ENCODE results near the gene XIRP2.

DNA sequence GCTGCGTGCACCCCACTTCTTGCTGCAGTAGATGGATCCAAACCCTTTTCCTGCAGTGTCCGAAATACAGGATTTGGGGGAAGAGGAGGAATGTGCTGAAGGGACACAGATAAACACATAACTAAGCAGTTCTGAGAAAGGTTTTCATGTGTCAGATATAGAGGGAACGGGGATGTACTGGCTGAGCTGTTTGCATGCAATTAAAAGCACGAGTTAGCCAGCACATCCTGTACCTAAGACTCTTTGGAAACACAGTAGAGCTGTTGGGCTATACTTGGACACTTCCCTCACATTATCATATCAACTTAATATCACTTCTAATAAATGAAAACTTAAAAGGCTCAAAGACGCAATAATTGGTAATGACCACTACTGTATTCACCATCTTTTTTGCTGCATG lies 377.4 kb downstream of the XIRP2 start:
- TF ChIP-seq, protein P1, sequence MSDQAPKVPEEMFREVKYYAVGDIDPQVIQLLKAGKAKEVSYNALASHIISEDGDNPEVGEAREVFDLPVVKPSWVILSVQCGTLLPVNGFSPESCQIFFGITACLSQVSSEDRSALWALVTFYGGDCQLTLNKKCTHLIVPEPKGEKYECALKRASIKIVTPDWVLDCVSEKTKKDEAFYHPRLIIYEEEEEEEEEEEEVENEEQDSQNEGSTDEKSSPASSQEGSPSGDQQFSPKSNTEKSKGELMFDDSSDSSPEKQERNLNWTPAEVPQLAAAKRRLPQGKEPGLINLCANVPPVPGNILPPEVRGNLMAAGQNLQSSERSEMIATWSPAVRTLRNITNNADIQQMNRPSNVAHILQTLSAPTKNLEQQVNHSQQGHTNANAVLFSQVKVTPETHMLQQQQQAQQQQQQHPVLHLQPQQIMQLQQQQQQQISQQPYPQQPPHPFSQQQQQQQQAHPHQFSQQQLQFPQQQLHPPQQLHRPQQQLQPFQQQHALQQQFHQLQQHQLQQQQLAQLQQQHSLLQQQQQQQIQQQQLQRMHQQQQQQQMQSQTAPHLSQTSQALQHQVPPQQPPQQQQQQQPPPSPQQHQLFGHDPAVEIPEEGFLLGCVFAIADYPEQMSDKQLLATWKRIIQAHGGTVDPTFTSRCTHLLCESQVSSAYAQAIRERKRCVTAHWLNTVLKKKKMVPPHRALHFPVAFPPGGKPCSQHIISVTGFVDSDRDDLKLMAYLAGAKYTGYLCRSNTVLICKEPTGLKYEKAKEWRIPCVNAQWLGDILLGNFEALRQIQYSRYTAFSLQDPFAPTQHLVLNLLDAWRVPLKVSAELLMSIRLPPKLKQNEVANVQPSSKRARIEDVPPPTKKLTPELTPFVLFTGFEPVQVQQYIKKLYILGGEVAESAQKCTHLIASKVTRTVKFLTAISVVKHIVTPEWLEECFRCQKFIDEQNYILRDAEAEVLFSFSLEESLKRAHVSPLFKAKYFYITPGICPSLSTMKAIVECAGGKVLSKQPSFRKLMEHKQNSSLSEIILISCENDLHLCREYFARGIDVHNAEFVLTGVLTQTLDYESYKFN (CRISPR knock-in tag; conservative IDR thresholded peaks at IDR 0.05): no peak
- TF ChIP-seq CTCF (CRISPR knock-in tag; IDR thresholded peaks at IDR 0.05): no peak
- no peak for TF ChIP-seq ZNF552 (CRISPR knock-in tag; IDR thresholded peaks at IDR 0.05; ENCODE audit: borderline replicate concordance)
- TF ChIP-seq, protein P2, sequence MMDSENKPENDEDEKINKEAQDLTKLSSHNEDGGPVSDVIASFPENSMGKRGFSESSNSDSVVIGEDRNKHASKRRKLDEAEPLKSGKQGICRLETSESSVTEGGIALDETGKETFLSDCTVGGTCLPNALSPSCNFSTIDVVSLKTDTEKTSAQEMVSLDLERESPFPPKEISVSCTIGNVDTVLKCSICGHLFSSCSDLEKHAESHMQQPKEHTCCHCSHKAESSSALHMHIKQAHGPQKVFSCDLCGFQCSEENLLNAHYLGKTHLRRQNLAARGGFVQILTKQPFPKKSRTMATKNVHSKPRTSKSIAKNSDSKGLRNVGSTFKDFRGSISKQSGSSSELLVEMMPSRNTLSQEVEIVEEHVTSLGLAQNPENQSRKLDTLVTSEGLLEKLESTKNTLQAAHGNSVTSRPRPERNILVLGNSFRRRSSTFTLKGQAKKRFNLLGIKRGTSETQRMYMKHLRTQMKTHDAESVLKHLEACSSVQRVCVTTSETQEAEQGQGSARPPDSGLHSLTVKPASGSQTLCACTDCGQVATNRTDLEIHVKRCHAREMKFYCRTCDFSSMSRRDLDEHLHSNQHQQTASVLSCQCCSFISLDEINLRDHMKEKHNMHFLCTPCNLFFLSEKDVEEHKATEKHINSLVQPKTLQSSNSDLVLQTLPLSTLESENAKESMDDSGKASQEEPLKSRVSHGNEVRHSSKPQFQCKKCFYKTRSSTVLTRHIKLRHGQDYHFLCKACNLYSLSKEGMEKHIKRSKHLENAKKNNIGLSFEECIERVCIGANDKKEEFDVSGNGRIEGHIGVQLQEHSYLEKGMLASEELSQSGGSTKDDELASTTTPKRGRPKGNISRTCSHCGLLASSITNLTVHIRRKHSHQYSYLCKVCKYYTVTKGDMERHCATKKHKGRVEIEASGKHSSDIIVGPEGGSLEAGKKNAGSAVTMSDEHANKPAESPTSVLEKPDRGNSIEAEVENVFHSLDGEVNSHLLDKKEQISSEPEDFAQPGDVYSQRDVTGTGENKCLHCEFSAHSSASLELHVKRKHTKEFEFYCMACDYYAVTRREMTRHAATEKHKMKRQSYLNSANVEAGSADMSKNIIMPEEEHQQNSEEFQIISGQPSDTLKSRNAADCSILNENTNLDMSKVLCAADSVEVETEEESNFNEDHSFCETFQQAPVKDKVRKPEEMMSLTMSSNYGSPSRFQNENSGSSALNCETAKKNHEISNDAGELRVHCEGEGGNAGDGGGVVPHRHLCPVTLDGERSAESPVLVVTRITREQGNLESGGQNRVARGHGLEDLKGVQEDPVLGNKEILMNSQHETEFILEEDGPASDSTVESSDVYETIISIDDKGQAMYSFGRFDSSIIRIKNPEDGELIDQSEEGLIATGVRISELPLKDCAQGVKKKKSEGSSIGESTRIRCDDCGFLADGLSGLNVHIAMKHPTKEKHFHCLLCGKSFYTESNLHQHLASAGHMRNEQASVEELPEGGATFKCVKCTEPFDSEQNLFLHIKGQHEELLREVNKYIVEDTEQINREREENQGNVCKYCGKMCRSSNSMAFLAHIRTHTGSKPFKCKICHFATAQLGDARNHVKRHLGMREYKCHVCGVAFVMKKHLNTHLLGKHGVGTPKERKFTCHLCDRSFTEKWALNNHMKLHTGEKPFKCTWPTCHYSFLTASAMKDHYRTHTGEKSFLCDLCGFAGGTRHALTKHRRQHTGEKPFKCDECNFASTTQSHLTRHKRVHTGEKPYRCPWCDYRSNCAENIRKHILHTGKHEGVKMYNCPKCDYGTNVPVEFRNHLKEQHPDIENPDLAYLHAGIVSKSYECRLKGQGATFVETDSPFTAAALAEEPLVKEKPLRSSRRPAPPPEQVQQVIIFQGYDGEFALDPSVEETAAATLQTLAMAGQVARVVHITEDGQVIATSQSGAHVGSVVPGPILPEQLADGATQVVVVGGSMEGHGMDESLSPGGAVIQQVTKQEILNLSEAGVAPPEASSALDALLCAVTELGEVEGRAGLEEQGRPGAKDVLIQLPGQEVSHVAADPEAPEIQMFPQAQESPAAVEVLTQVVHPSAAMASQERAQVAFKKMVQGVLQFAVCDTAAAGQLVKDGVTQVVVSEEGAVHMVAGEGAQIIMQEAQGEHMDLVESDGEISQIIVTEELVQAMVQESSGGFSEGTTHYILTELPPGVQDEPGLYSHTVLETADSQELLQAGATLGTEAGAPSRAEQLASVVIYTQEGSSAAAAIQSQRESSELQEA (CRISPR knock-in tag; IDR thresholded peaks at IDR 0.05; ENCODE audit: not compliant biosample characterization): no peak
- no peak for TF ChIP-seq FOXM1 (CRISPR knock-in tag; IDR thresholded peaks at IDR 0.05)
- no peak for TF ChIP-seq PRDM15 (CRISPR knock-in tag; IDR thresholded peaks at IDR 0.05)
- TF ChIP-seq ZNF138 (CRISPR knock-in tag; IDR thresholded peaks at IDR 0.05; ENCODE audit: low read depth): no peak
- no peak for TF ChIP-seq MTA3 (CRISPR knock-in tag; IDR thresholded peaks at IDR 0.05)
- TF ChIP-seq SKIL (CRISPR knock-in tag; IDR thresholded peaks at IDR 0.05; ENCODE audit: borderline replicate concordance): no peak
